Loucy (cell line): ENCODE results near the gene GTF3C4.
"Not testable (repeated sequence)": the region's sequence is repeated elsewhere in the genome, so short reads cannot be mapped to it uniquely, and the experiment has no call there.

Experiments
- H2AFZ ChIP-seq: fragments of 200-600 bp; sonication (generic); 2 replicates; pipeline ENCODE4 v1.6.0; 2016; ENCODE audit warnings: antibody characterized with exemption, mild to moderate bottlenecking, low read length, moderate library complexity
- H3F3A ChIP-seq: fragments of 200-600 bp; 2 replicates; pipeline ENCODE4 v1.6.0; 2016; ENCODE audit warnings: antibody characterized with exemption, low read depth, mild to moderate bottlenecking
- H3K27me3 ChIP-seq: fragments of 200-600 bp; sonication (generic); 2 replicates; pipeline ENCODE4 v1.6.1; 2014; ENCODE audit warnings: low read length, mild to moderate bottlenecking; ENCODE audit not compliant: insufficient read depth, poor library complexity, severe bottlenecking
- H3K36me3 ChIP-seq: fragments of 200-600 bp; sonication (generic); 2 replicates; pipeline ENCODE4 v1.6.1; 2016; ENCODE audit warnings: low read length; ENCODE audit not compliant: insufficient read depth
- H3K4me1 ChIP-seq: fragments of 200-600 bp; sonication (generic); 2 replicates; pipeline ENCODE4 v1.5.1; 2014; ENCODE audit warnings: low read length, mild to moderate bottlenecking; ENCODE audit not compliant: insufficient read depth, poor library complexity, severe bottlenecking
- H3K4me2 ChIP-seq: fragments of 200-600 bp; sonication (generic); 2 replicates; pipeline ENCODE4 v1.6.0; 2014; ENCODE audit warnings: antibody characterized with exemption, low read length, low read depth, mild to moderate bottlenecking; ENCODE audit not compliant: poor library complexity, severe bottlenecking
- H3K4me3 ChIP-seq: fragments of 200-600 bp; sonication (generic); 2 replicates; pipeline ENCODE4 v1.5.1; 2014; ENCODE audit warnings: low read length, mild to moderate bottlenecking, mixed read lengths; ENCODE audit not compliant: poor library complexity, severe bottlenecking
- H3K79me2 ChIP-seq: fragments of 200-600 bp; sonication (generic); 2 replicates; pipeline ENCODE4 v1.6.1; 2014; ENCODE audit warnings: low read length; ENCODE audit not compliant: insufficient read depth
- H3K9ac ChIP-seq: fragments of 200-600 bp; sonication (generic); 2 replicates; pipeline ENCODE4 v1.6.0; 2014; ENCODE audit warnings: mild to moderate bottlenecking, low read depth, low read length, moderate library complexity; ENCODE audit not compliant: poor library complexity, severe bottlenecking
- H3K9me2 ChIP-seq: fragments of 200-600 bp; sonication (generic); replicated peaks from 2 replicates; pipeline ENCODE4 v1.6.1; 2016; ENCODE audit warnings: low read depth, low read length, mixed read lengths
- H3K9me3 ChIP-seq: fragments of 200-600 bp; sonication (generic); 2 replicates; pipeline ENCODE4 v1.6.1; 2014; ENCODE audit warnings: mild to moderate bottlenecking, antibody characterized with exemption, low read length, low read depth; ENCODE audit not compliant: insufficient read depth
- H4K20me1 ChIP-seq: fragments of 200-600 bp; sonication (generic); 2 replicates; pipeline ENCODE4 v1.6.0; 2014; ENCODE audit warnings: antibody characterized with exemption, low read length, mild to moderate bottlenecking; ENCODE audit not compliant: insufficient read depth, poor library complexity, severe bottlenecking
- CTCF ChIP-seq: fragments of 200-600 bp; sonication (generic); conservative IDR thresholded peaks from 2 replicates; pipeline ENCODE4 v1.5.1; 2014; ENCODE audit warnings: mild to moderate bottlenecking, antibody characterized with exemption, low read length
- EZH2phosphoT487 ChIP-seq: fragments of 200-600 bp; IDR thresholded peaks from 2 replicates; pipeline ENCODE4 v1.6.1; 2018; ENCODE audit warnings: antibody characterized with exemption, mild to moderate bottlenecking, moderate library complexity, borderline replicate concordance

The GTF3C4 gene

GRCh38 chr9:132716007-132716406 lies 45.7 kb downstream of the GTF3C4 start:
- Histone ChIP-seq H3K79me2 (no peaks in the 10 kb centered on the region), H3K4me1 (peaks cover 10% of the 10 kb centered on the region), H3K9me3 (no peaks in the 10 kb centered on the region), H3K4me3 (no peak overlapping the region), H3F3A (no peaks in the 10 kb centered on the region), H4K20me1 (no peaks in the 10 kb centered on the region), H3K27me3 (peaks cover 5% of the 10 kb centered on the region), H3K9me2 (no peaks in the 10 kb centered on the region), H3K36me3 (no peaks in the 10 kb centered on the region), H3K4me2 (no peak overlapping the region), H3K9ac (no peak overlapping the region), H2AFZ (no peak overlapping the region)
- TF ChIP-seq EZH2phosphoT487: no peak
- TF ChIP-seq CTCF: no peak

- Histone ChIP-seq H3K9me3 (no peaks in the 10 kb centered on the region), H3K4me2 (peak overlapping the region; percentile 12)
These were observed 47.2 kb downstream of the GTF3C4 start for GRCh38 chr9:132717326-132717945.

GRCh38 chr9:132718381-132718928 lies 48.2 kb downstream of the GTF3C4 start:
- H3K36me3 ChIP-seq, H2AFZ ChIP-seq, H3F3A ChIP-seq, H3K79me2 ChIP-seq, H3K9me2 ChIP-seq, H4K20me1 ChIP-seq, H3K9ac ChIP-seq, H3K4me3 ChIP-seq, H3K9me3 ChIP-seq: not testable (repeated sequence)
- Histone ChIP-seq H3K4me2 (peak overlapping the region; percentile 12), H3K27me3 (peaks cover 11% of the 10 kb centered on the region), H3K4me1 (peaks cover 10% of the 10 kb centered on the region)

More at GRCh38 chr9:132717326-132717945, 47.2 kb downstream of the GTF3C4 start:
- Histone ChIP-seq H3F3A (no peaks in the 10 kb centered on the region), H3K4me3 (no peak overlapping the region), H3K36me3 (no peaks in the 10 kb centered on the region), H3K79me2 (no peaks in the 10 kb centered on the region), H3K4me1 (peaks cover 10% of the 10 kb centered on the region), H2AFZ (no peak overlapping the region), H3K9me2 (no peaks in the 10 kb centered on the region), H4K20me1 (no peaks in the 10 kb centered on the region), H3K27me3 (peaks cover 5% of the 10 kb centered on the region), H3K9ac (no peak overlapping the region)
- TF ChIP-seq CTCF (no peak), EZH2phosphoT487 (no peak)

- H3K9me3 ChIP-seq: no peaks in the 10 kb centered on the region
- no peak overlapping the region for H3K4me2 ChIP-seq
- no peaks in the 10 kb centered on the region for H3K79me2 ChIP-seq
- TF ChIP-seq EZH2phosphoT487 (no peak), CTCF (no peak)
- no peaks in the 10 kb centered on the region for H3K36me3 ChIP-seq
- H3F3A ChIP-seq: no peaks in the 10 kb centered on the region
- peaks cover 13% of the 10 kb centered on the region for H3K27me3 ChIP-seq
- no peaks in the 10 kb centered on the region for H4K20me1 ChIP-seq
- no peak overlapping the region for H3K9ac ChIP-seq
- H3K4me3 ChIP-seq: no peak overlapping the region
- peaks cover 10% of the 10 kb centered on the region for H3K4me1 ChIP-seq
- no peaks in the 10 kb centered on the region for H3K9me2 ChIP-seq
- H2AFZ ChIP-seq: no peak overlapping the region
These were observed 51.4 kb downstream of the GTF3C4 start for GRCh38 chr9:132721661-132722060.
